PFSK-1 (cell line): Measurements from ENCODE around the gene EHD3.

Experiments
- FOXP2 ChIP-seq: optimal IDR thresholded peaks from 2 replicates; pipeline ENCODE3; 2011; ENCODE audit warnings: borderline replicate concordance, control low read depth, inconsistent platforms; ENCODE audit not compliant: insufficient read depth; ENCODE audit errors: extremely low read length, extremely low read depth
- POLR2AphosphoS5 ChIP-seq: IDR thresholded peaks from 2 replicates; pipeline ENCODE4 v1.6.1; 2012; ENCODE audit warnings: low read depth, mild to moderate bottlenecking, control low read depth, low read length, moderate library complexity
- SIN3A ChIP-seq: IDR thresholded peaks from 2 replicates; pipeline ENCODE4 v1.6.1; 2012; ENCODE audit warnings: mild to moderate bottlenecking, low read length, moderate library complexity, borderline replicate concordance; ENCODE audit not compliant: insufficient read depth
- TAF1 ChIP-seq: IDR thresholded peaks from 2 replicates; pipeline ENCODE4 v1.6.1; 2012; ENCODE audit warnings: low read length, control low read depth, borderline replicate concordance; ENCODE audit not compliant: insufficient read depth
- TF ChIP-seq, protein P1 (sequence below), 2 experiments: IDR thresholded peaks; 2 replicates each; pipeline versions ENCODE4 v1.6.1 to v1.8.0; 2011 to 2012; ENCODE audit warnings: low read depth in 2 of 2, low read length in 2 of 2, control low read depth in 1 of 2, inconsistent platforms in 1 of 2, mild to moderate bottlenecking in 1 of 2, moderate library complexity in 1 of 2; ENCODE audit not compliant: insufficient read depth in 1 of 2

Gene EHD3

DNA sequence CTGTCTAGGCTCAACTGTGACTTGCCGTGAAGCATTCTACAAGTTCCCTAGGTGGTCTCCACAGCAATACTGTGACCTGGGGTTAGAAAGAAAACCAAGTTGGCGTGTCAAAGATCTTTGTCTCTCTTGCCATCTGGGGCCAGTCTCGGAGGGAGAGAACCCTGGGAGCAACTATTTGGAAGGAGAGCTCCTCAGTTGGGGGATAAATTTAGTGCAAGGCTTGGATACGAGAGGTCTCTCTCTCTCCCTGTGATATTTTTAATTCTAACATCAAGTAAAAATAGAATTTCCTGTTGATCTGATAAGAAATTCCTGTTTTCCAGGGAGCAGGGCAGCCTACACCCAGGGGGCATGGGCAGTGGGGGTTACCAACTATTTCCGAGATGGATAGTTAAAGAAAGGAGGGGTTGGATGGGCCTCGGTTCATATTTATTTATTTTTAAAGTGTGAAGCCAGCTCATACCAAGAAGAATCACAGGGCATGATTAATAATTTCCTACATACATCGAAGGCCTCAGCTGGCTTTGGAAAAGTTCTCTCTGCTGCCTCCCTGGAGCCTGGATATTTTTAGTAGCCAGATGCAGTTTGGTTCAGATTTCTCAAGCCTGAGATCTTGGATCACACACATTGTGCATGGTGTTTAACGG, 62.8 kb downstream of the EHD3 start:
- TF ChIP-seq POLR2AphosphoS5 (no peak), FOXP2 (no peak), TAF1 (no peak), SIN3A (no peak)
- TF ChIP-seq, protein P1, sequence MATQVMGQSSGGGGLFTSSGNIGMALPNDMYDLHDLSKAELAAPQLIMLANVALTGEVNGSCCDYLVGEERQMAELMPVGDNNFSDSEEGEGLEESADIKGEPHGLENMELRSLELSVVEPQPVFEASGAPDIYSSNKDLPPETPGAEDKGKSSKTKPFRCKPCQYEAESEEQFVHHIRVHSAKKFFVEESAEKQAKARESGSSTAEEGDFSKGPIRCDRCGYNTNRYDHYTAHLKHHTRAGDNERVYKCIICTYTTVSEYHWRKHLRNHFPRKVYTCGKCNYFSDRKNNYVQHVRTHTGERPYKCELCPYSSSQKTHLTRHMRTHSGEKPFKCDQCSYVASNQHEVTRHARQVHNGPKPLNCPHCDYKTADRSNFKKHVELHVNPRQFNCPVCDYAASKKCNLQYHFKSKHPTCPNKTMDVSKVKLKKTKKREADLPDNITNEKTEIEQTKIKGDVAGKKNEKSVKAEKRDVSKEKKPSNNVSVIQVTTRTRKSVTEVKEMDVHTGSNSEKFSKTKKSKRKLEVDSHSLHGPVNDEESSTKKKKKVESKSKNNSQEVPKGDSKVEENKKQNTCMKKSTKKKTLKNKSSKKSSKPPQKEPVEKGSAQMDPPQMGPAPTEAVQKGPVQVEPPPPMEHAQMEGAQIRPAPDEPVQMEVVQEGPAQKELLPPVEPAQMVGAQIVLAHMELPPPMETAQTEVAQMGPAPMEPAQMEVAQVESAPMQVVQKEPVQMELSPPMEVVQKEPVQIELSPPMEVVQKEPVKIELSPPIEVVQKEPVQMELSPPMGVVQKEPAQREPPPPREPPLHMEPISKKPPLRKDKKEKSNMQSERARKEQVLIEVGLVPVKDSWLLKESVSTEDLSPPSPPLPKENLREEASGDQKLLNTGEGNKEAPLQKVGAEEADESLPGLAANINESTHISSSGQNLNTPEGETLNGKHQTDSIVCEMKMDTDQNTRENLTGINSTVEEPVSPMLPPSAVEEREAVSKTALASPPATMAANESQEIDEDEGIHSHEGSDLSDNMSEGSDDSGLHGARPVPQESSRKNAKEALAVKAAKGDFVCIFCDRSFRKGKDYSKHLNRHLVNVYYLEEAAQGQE (IDR thresholded peaks at IDR 0.05; ENCODE audit: insufficient read depth in 1 of 2, low read depth in 2 of 2, low read length in 2 of 2): no peak

- TF ChIP-seq, protein P1 (IDR thresholded peaks at IDR 0.05; ENCODE audit: insufficient read depth in 1 of 2, low read depth in 2 of 2, low read length in 2 of 2): no peak
- no peak for TF ChIP-seq POLR2AphosphoS5
- no peak for TF ChIP-seq FOXP2
- TF ChIP-seq SIN3A: no peak
- no peak for TF ChIP-seq TAF1
Observed at GRCh38 chr2:31297751-31298150, 63.8 kb downstream of the EHD3 start.

GRCh38 chr2:31299547-31299946, 65.6 kb downstream of the EHD3 start:
- no peak for TF ChIP-seq SIN3A
- no peak for TF ChIP-seq FOXP2
- no peak for TF ChIP-seq POLR2AphosphoS5
- TF ChIP-seq, protein P1 (IDR thresholded peaks at IDR 0.05; ENCODE audit: insufficient read depth in 1 of 2, low read depth in 2 of 2, low read length in 2 of 2): no peak
- TF ChIP-seq TAF1: no peak

- TF ChIP-seq POLR2AphosphoS5 (no peak), SIN3A (no peak), FOXP2 (no peak), TAF1 (no peak)
- TF ChIP-seq, protein P1 (IDR thresholded peaks at IDR 0.05; ENCODE audit: insufficient read depth in 1 of 2, low read depth in 2 of 2, low read length in 2 of 2): no peak
Observed at GRCh38 chr2:31300309-31300708, 66.4 kb downstream of the EHD3 start.
